Activated naive CD4-positive, alpha-beta T cell treated with anti-CD3 and anti-CD28 coated beads, Interleukin-2, amount 50 U/mL, for 24 hours (primary cell): ENCODE data around the gene NTN3.

Source experiments
- H3K27ac Mint-ChIP-seq: one replicate; pipeline ENCODE4 v1.8.0; 2021; ENCODE audit warnings: mild to moderate bottlenecking, mixed read lengths
- H3K27me3 Mint-ChIP-seq: one replicate; pipeline ENCODE4 v1.8.0; 2021; ENCODE audit warnings: mixed read lengths
- H3K36me3 Mint-ChIP-seq: one replicate; pipeline ENCODE4 v1.8.0; 2021; ENCODE audit warnings: mixed read lengths
- H3K4me1 Mint-ChIP-seq: one replicate; pipeline ENCODE4 v1.8.0; 2021; ENCODE audit warnings: mixed read lengths
- H3K4me3 Mint-ChIP-seq: one replicate; pipeline ENCODE4 v1.8.0; 2021; ENCODE audit warnings: mild to moderate bottlenecking, mixed read lengths
- H3K9me3 Mint-ChIP-seq: one replicate; pipeline ENCODE4 v1.8.0; 2021; ENCODE audit warnings: mixed read lengths

NTN3 gene

DNA sequence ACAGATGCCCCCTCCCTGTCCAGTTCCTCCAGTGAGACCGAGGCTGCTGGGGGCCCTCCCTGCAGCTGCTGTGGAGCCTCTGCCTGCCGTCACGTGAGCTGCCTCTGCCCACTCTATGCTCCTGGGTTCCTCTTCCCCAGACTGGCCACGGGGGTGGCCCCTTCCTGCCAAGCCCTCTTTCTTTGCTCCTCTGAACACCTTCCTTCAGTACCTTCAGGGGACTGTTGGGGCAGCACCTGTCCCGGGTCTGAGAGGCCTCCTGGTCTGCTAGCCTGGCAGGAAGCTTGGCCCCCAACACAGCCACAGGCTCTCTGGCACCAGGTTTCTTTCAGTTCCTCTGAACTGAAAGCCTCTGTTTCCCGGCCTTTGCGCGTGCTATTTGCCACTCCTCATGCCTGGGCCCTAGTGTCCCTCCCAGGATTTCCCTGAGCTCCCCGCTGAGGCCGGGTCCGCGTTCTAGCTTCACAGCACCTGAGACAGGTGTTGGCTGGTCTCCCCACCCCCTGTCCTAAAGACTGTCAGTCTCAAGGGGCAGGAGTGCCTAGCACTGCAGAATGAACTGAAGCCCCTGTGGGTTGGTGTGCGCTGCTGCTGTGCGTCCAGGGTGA, 36.1 kb downstream of the NTN3 start:
- H3K27me3 Mint-ChIP-seq: no peaks in the 10 kb centered on the region
- H3K36me3 Mint-ChIP-seq: no peaks in the 10 kb centered on the region
- H3K4me3 Mint-ChIP-seq: no peak overlapping the region
- peaks cover 1% of the 10 kb centered on the region for H3K4me1 Mint-ChIP-seq
- H3K9me3 Mint-ChIP-seq: no peaks in the 10 kb centered on the region
- no peak overlapping the region for H3K27ac Mint-ChIP-seq

DNA sequence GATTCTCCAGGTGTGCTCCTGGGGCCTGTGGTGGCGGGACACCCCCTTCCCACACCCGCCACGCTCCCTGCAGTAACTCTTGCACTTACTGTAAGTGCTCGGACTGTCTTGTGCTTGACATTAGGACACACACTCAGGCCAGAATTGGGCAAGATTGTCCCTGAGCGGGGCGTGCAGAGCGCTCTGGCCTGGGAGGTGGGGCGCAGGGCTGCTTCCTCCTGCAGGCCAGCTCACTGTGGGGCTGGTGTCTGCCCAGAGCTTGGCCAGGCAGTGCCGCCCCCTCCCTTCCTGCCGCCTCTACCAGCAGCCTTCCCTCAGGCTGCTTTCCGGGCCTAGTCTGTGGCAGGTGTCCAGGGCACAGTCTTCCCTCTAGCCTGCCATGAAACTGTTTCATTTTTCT, 36.6 kb downstream of the NTN3 start:
- Mint-ChIP-seq H3K27ac (no peak overlapping the region), H3K4me3 (no peak overlapping the region)

DNA sequence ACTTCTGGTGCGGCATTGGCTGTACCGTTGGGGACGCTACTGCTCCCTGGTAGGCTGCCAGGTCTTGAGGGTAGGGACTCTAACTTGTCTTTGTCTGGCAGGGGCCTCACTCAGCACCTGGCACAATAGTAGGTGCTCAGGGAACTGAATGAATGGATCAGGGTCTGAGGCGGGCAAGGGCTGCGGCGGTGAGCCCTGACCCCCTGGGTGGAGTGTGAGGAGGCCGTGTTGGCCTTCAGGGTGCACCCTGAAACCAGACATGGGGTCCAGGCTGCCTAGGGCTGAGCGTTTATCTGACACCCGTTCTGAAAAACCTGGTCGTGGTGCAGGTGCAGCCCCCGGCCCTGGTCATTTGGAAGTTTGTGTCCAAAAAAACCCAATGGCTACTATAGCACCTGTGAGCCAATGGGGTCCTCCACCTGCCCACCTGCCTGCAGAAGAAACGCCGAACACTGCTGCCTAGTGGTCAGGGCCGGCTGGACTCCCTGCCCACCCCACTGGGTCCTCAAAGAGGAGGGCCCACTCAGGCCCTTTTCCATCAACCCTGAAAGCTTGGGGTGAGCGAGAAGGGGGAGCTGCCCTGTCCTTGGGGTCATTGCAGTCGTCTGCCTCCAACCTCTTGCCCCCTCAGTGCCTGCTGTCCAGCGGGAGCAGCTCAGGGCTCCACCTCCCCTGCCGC, 37.8 kb downstream of the NTN3 start:
- peaks cover 13% of the 10 kb centered on the region for H3K4me1 Mint-ChIP-seq
- no peaks in the 10 kb centered on the region for H3K27me3 Mint-ChIP-seq
- H3K4me3 Mint-ChIP-seq: no peak overlapping the region
- no peak overlapping the region for H3K27ac Mint-ChIP-seq
- no peaks in the 10 kb centered on the region for H3K36me3 Mint-ChIP-seq
- H3K9me3 Mint-ChIP-seq: no peaks in the 10 kb centered on the region

More for the DNA sequence above, 36.6 kb downstream of the NTN3 start:
- H3K27me3 Mint-ChIP-seq: no peaks in the 10 kb centered on the region
- H3K36me3 Mint-ChIP-seq: no peaks in the 10 kb centered on the region
- H3K9me3 Mint-ChIP-seq: no peaks in the 10 kb centered on the region
- peaks cover 6% of the 10 kb centered on the region for H3K4me1 Mint-ChIP-seq

DNA sequence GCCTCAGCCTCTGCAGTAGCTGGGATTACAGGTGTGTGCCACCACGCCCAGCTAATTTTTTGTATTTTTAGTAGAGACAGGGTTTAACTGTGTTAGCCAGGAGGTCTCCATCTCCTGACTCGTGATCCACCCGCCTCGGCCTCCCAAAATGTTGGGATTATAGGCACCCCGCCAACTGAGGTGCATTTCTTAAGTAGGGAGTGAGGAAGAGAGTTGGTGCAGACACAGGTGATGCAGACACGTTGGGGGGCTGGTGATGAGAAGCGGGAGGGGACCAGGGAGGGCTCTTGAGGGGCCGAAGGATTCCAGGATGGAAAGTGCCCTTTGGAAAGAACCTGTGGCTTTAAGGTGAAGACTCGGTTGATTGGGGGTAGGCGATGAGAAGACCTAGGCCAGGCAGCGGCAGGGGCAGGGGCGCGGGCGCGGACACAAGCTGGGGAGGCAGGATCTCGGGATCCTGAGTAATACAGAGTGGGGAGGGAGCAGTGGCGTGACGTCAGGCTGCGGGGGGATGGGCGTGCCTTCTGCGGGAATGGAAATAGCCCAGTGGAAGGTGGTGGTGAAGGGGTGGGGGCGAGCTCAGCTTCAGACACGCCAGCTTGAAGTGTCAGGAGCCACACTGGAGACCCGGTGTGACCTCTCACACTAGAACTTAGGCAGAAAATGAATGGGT, 40.2 kb downstream of the NTN3 start:
- no peak overlapping the region for H3K27ac Mint-ChIP-seq
- H3K27me3 Mint-ChIP-seq: no peaks in the 10 kb centered on the region
- no peaks in the 10 kb centered on the region for H3K36me3 Mint-ChIP-seq
- no peak overlapping the region for H3K4me3 Mint-ChIP-seq
- H3K4me1 Mint-ChIP-seq: peaks cover 25% of the 10 kb centered on the region
- H3K9me3 Mint-ChIP-seq: no peaks in the 10 kb centered on the region

DNA sequence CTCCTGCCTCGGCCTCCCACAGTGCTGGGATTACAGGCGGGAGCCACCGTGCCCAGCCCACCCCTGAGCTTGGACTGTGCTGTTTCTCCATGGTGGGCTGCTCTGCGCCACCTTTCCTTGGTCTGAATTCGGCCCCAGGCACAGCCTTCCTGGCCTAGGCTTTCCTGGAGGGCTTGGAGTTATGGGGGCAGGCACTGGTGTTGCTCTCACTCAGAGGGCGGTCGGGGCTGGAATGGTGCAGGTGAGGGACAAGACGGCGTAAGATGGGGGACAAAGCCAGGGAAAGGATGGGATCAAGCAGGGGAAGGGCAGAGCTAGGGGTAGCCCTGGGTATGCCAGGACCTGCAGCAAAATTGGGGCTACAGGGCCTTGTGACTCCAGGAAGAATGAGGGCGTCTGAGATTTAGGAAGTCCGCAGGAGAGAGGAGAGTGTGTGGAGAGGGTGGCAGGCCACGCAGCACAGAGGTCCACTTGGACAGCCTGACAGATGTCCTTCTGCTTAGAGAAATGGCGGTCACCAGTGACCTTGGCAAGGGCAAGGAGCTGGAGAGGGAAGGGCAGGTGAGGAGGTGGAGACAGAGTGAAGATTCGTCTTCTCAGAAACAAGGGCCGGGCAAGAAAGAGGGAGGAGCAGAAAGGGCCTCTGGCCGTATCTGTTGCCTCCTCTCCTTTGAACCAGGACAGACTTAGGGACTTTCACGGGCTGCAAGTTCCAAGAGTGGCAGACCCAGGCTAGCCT, 41.1 kb downstream of the NTN3 start:
- peaks cover 34% of the 10 kb centered on the region for H3K4me1 Mint-ChIP-seq
- no peaks in the 10 kb centered on the region for H3K9me3 Mint-ChIP-seq
- peak overlapping the region; percentile 89 for H3K4me3 Mint-ChIP-seq
- peak overlapping the region; percentile 63 for H3K27ac Mint-ChIP-seq
- no peaks in the 10 kb centered on the region for H3K27me3 Mint-ChIP-seq
- no peaks in the 10 kb centered on the region for H3K36me3 Mint-ChIP-seq

DNA sequence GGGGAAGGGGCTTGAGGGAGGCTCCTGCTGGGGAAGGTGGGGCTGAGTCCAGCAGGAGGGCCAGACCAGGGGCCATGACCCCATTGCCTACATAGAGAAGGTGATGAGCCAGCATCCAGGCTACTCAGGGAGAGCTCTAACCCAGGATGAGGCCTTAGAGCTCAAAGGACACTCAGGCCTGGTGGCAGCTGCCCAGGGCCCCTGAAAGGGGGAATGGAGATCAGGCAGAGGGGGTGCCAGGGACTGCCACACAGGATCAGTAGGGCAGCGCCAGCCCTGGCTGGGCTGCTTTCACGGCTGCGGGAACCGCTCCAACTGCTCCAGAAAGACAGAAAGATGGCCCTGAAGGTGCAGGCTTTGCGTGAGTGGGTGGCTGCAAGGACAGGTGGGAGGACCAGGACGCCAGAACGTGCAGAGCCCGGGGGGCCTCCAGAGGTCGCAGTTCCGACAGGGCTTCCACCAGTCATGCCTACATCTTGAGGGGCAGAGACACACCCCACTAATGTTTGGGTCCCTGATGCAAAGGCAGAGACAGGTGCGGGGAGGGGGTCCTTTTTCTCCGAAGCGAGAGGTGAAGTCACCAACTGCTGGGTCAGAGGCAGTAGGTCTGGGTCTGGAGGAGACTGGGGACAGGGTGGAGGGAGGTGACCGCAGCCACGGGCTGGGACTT, 41.8 kb downstream of the NTN3 start:
- Mint-ChIP-seq H3K27ac (peak overlapping the region; percentile 86), H3K27me3 (no peaks in the 10 kb centered on the region), H3K4me1 (peaks cover 41% of the 10 kb centered on the region), H3K36me3 (no peaks in the 10 kb centered on the region), H3K4me3 (peak overlapping the region; percentile 89), H3K9me3 (no peaks in the 10 kb centered on the region)

DNA sequence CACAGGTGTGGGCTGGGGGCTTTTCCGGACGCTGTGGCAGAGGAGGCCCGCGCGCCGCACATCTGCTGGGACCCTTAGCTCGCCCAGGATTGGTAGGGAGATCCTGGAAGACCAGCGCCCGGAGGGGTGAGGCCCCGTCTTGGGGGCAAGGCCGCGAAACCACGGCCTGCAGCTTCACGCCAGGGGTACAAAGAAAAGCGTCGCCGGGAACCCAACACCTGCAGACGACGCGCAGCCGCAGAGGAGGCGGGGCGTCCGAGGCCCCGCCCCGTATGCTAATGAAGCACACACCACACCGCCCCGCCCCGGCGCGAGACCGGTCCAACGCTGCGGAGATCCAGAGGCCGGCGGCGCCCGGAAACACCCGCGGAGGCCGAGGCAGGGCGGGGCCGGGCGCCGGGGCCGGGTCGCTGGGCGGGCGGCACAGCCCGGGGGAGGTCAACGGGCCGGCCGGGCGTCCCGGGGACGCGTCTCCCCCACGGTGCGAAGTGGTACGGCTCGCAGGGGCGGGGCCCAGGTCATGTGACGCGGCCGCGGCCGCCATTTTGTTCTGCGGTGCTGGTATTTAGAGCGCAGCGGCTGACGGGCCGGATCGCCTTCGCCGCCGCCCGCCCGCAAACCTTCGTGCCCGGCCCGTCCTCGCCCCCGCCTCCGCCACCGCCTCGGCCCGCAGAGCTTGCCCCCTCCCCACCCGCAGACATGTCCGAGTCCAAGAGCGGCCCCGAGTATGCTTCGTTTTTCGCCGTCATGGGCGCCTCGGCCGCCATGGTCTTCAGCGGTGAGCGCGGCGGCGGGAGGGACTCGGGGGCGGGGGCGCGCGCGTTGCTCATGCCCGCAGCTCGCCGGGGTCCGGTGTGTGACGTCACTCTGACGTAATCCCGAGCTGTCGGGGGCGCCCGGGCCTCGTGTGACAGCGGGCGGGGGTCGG, 42.6 kb downstream of the NTN3 start, which contains the start of gene ATP6V0C:
Gene ATP6V0C (plus strand): TSS at position 548 of the 928 bp plus-strand sequence. CDS start 152 bp downstream, at position 700.
- peaks cover 48% of the 10 kb centered on the region for H3K4me1 Mint-ChIP-seq
- H3K27me3 Mint-ChIP-seq: no peaks in the 10 kb centered on the region
- no peaks in the 10 kb centered on the region for H3K9me3 Mint-ChIP-seq
- peak within 1 kb of the TSS; percentile 96 for H3K27ac Mint-ChIP-seq
- peak within 1 kb of the TSS; percentile 91 for H3K4me3 Mint-ChIP-seq
- H3K36me3 Mint-ChIP-seq: no peaks in the 10 kb centered on the region

DNA sequence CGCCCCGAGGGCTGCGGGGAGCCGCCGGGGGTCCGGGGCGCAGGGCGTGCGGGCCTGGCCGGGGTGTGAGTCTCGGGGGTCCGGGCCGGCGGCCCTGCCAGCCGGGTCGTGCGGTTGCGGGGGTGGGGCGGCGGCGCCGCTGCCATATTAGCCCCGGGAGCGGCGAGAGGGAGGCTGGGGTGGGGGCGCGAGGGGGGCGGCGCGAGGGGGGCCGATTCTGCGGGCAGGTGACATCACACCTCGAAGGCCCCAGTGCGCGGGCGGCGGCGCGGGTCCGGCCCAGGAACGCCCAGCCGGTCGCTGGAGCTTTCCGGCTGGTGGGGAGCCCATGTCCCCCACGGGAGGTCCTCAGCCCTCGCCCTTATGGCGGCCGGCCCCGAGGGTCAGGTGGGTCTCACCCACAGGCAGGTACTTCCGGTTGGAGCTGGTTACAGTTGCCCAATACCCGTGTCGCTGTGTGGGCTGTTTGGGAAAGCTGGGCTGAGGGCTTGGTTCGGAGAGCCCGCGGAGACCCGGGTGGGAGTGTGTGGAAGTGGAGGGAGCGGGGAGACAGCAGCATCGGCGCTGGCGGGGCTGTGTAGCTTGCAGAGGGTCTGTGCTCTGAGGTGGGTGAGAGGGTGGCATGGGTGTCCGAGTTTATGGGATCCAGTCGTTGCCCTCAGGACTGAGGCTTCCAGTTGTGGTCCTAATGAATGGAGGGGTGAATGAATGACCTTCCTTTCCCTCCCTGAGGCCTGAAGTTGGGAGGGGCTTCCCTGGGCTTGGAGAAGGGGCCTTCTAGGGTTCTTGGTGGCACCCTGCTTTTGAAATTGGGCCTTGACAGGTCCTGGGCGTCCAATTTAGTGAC, 43.5 kb downstream of the NTN3 start:
- Mint-ChIP-seq H3K4me3 (peak overlapping the region; percentile 91), H3K4me1 (peaks cover 54% of the 10 kb centered on the region), H3K36me3 (no peaks in the 10 kb centered on the region), H3K27me3 (no peaks in the 10 kb centered on the region), H3K27ac (peak overlapping the region; percentile 90), H3K9me3 (no peaks in the 10 kb centered on the region)

DNA sequence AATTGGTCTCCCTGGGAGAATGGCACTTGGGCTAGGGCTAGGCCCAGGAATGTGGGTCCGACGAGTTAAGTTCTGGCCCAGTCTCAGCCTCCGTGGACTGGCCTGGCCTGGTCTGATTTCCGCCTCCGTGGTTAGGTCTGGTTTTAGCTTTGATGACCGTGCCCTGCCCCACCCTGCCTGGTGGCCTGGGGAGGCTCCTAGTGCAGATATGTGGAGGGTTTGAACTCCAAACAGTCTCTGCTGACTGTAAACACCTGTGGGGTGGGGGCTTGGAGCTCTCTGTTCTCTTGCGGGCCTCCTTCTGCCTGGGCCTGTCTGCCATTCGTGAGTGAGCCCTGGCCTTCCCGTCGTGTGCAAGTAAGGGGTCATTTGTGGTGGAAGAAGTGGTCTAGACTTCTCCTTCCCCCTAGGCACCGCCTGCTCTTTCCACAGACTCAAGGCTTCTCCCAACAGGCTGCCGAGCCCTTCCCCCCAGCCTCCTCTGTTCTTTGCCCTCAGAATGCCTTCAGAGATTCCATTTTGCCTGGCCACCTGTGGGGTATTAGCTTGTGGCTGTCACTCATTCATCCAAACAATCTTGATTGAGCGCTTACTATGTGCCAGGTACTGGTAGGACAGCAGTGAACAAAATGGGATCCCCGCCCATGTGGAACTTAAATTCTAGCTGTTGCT, 44.2 kb downstream of the NTN3 start:
- Mint-ChIP-seq H3K4me3 (peak overlapping the region; percentile 91), H3K4me1 (peaks cover 60% of the 10 kb centered on the region), H3K27me3 (no peaks in the 10 kb centered on the region), H3K9me3 (no peaks in the 10 kb centered on the region), H3K36me3 (peaks cover 2% of the 10 kb centered on the region), H3K27ac (peak overlapping the region; percentile 90)

DNA sequence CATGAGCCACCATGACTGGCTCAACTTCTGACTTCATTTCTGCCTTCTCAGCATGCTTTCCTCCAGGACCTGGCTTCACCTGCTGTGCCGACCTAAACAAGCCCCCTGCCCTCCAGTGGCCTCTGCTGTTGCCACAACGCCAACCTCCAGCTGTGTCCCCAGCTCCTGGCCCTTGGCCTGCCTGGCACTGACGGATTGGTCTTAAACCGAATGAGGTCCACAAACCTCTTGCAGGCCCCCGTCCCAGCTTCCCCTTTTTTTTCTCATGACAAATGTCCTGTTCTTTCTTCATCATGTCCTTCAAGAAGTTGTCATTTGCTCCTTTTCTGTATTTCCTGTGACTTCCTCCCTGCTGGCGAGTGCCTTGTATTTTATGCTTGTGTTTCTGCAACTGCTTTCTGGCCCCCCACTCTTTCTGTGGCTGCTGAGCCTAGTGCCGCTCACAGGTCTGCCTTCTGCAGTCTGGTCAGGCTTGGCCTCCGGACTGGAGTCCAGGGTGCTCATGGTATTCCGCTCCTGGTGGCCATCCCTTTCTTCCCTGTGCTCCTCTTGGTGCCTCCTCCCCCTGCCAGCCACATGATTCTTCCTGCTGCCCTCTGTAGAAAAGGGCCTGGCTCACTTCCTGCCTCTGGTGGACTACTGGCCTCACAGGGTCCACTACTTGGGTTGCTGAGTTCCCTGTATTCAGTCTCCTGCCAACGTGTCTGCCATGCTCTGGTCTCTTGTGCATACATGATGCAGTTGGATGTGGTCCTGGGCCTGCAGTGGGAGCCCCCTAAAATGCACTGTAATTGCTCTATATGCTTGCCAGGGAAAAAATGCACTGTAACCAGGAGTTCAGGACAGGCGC, 45.5 kb downstream of the NTN3 start:
- peaks cover 2% of the 10 kb centered on the region for H3K36me3 Mint-ChIP-seq
- peak overlapping the region; percentile 90 for H3K27ac Mint-ChIP-seq
- H3K27me3 Mint-ChIP-seq: no peaks in the 10 kb centered on the region
- H3K4me1 Mint-ChIP-seq: peaks cover 66% of the 10 kb centered on the region
- peak overlapping the region; percentile 91 for H3K4me3 Mint-ChIP-seq
- no peaks in the 10 kb centered on the region for H3K9me3 Mint-ChIP-seq

DNA sequence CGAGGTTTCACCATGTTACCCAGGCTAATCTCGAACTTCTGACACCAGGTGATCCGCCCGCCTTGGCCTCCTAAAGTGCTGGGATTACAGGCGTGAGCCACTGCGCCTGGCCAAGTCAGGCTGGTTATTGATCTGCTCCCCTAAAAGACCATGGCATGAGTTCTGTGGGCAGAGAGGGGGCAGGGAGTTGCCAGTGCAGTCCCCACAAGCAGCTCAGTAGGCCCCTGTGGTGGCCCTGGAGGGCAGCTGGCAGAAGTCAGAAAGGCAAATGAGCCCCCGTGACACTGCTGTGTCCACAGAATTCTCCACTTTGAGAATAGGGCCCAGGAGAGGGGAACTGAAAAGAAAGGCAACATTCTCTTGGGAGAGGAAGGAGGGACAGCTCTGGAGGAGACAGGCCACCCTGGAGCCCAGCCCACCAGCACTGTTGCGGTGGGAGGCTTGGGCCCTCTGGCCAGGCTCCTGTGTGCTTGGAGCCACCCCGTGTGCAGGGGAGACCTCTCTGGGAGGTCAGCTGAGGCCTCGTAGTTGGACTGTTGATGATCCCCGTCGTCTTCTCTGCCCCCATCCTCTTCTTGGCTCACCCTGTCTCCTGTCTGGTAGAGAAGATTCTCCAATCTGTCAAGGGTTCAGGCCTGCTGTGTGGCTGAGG, 47.0 kb downstream of the NTN3 start:
- peaks cover 55% of the 10 kb centered on the region for H3K4me1 Mint-ChIP-seq
- no peaks in the 10 kb centered on the region for H3K9me3 Mint-ChIP-seq
- peak overlapping the region; percentile 91 for H3K4me3 Mint-ChIP-seq
- H3K27ac Mint-ChIP-seq: peak overlapping the region; percentile 23
- no peaks in the 10 kb centered on the region for H3K27me3 Mint-ChIP-seq
- H3K36me3 Mint-ChIP-seq: peaks cover 2% of the 10 kb centered on the region
